OCI-LY3 (cell line): ENCODE data around the gene DYNC1H1.

Experiments used
- H2AFZ ChIP-seq: fragments of 200-600, 300-600 bp; shearing (Covaris generic); 2 replicates; pipeline ENCODE4 v1.6.0; 2014; ENCODE audit warnings: antibody characterized with exemption, low read depth, low read length
- H3K27ac ChIP-seq: fragments of 200-600, 300-600 bp; sonication (generic); 2 replicates; pipeline ENCODE4 v1.5.1; 2014; ENCODE audit warnings: mild to moderate bottlenecking, low read length, moderate library complexity, mixed read lengths
- H3K27me3 ChIP-seq: fragments of 200-600, 300-600 bp; sonication (generic); 2 replicates; pipeline ENCODE4 v1.6.1; 2014; ENCODE audit warnings: low read depth, low read length, mixed read lengths
- H3K36me3 ChIP-seq: fragments of 200-600, 300-600 bp; sonication (generic); replicated peaks from 2 replicates; pipeline ENCODE3; 2014; ENCODE audit warnings: low read depth, low read length, mixed read lengths
- H3K4me1 ChIP-seq: fragments of 300-600, 200-600 bp; sonication (generic); 2 replicates; pipeline ENCODE4 v1.6.1; 2014; ENCODE audit warnings: low read length, mixed read lengths
- H3K4me2 ChIP-seq: fragments of 200-600, 300-600 bp; sonication (generic); 2 replicates; pipeline ENCODE4 v1.6.1; 2014; ENCODE audit warnings: low read length, mixed read lengths
- H3K4me3 ChIP-seq: fragments of 300-600, 200-600 bp; sonication (generic); 2 replicates; pipeline ENCODE4 v1.5.1; 2014; ENCODE audit warnings: antibody characterized with exemption, mild to moderate bottlenecking, low read length, moderate library complexity
- H3K79me2 ChIP-seq: fragments of 300-600, 200-600 bp; shearing (Covaris generic); 2 replicates; pipeline ENCODE4 v1.6.1; 2014; ENCODE audit warnings: mild to moderate bottlenecking, low read length, mixed read lengths
- H3K9ac ChIP-seq: fragments of 300-600, 200-600 bp; shearing (Covaris generic); 2 replicates; pipeline ENCODE4 v1.6.0; 2014; ENCODE audit warnings: mild to moderate bottlenecking, low read length, moderate library complexity
- H3K9me3 ChIP-seq: fragments of 200-600, 300-600 bp; shearing (Covaris generic); 2 replicates; pipeline ENCODE4 v1.6.1; 2014; ENCODE audit warnings: low read length, mixed read lengths; ENCODE audit not compliant: insufficient read depth
- H4K20me1 ChIP-seq: fragments of 200-600, 300-600 bp; sonication (generic); 2 replicates; pipeline ENCODE4 v1.6.1; 2016; ENCODE audit warnings: low read length, mixed read lengths; ENCODE audit not compliant: insufficient read depth
- EZH2phosphoT487 ChIP-seq: fragments of 200-600 bp; shearing (Covaris generic); IDR thresholded peaks from 2 replicates; pipeline ENCODE4 v1.6.1; 2018; ENCODE audit warnings: antibody characterized with exemption, mixed run types, low read depth
- TF ChIP-seq, protein P1 (sequence below): fragments of 200-600, 300-600 bp; sonication (generic); IDR thresholded peaks from 2 replicates; pipeline ENCODE4 v1.5.1; 2014; ENCODE audit warnings: antibody characterized with exemption, low read length, low read depth

DYNC1H1 gene

DNA sequence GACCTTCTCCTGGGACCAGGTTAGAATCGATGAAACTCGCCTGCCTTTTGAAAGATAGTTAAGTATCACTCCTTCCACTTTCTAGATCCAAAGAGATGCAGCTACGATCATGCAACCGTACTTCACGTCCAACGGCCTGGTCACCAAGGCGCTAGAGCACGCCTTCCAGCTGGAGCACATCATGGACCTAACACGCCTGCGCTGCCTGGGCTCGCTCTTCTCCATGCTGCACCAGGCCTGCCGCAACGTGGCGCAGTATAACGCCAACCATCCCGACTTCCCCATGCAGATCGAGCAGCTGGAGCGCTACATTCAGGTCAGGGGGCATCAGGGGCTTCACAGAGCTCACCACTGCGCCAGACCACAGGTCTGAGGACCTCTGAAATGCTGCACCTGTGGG is 51.4 kb downstream of the DYNC1H1 start:
- H3K9me3 ChIP-seq = no peaks in the 10 kb centered on the region
- no peaks in the 10 kb centered on the region for H3K27me3 ChIP-seq
- H3K4me2 ChIP-seq = no peak overlapping the region
- no peaks in the 10 kb centered on the region for H3K4me1 ChIP-seq
- no peak for TF ChIP-seq EZH2phosphoT487
- TF ChIP-seq, protein P1, sequence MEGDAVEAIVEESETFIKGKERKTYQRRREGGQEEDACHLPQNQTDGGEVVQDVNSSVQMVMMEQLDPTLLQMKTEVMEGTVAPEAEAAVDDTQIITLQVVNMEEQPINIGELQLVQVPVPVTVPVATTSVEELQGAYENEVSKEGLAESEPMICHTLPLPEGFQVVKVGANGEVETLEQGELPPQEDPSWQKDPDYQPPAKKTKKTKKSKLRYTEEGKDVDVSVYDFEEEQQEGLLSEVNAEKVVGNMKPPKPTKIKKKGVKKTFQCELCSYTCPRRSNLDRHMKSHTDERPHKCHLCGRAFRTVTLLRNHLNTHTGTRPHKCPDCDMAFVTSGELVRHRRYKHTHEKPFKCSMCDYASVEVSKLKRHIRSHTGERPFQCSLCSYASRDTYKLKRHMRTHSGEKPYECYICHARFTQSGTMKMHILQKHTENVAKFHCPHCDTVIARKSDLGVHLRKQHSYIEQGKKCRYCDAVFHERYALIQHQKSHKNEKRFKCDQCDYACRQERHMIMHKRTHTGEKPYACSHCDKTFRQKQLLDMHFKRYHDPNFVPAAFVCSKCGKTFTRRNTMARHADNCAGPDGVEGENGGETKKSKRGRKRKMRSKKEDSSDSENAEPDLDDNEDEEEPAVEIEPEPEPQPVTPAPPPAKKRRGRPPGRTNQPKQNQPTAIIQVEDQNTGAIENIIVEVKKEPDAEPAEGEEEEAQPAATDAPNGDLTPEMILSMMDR = no peak
- H3K9ac ChIP-seq = no peak overlapping the region
- H3K36me3 ChIP-seq = peaks cover 81% of the 10 kb centered on the region
- H3K79me2 ChIP-seq = no peaks in the 10 kb centered on the region
- no peak overlapping the region for H3K4me3 ChIP-seq
- no peaks in the 10 kb centered on the region for H4K20me1 ChIP-seq
- no peak overlapping the region for H2AFZ ChIP-seq
- no peak overlapping the region for H3K27ac ChIP-seq

DNA sequence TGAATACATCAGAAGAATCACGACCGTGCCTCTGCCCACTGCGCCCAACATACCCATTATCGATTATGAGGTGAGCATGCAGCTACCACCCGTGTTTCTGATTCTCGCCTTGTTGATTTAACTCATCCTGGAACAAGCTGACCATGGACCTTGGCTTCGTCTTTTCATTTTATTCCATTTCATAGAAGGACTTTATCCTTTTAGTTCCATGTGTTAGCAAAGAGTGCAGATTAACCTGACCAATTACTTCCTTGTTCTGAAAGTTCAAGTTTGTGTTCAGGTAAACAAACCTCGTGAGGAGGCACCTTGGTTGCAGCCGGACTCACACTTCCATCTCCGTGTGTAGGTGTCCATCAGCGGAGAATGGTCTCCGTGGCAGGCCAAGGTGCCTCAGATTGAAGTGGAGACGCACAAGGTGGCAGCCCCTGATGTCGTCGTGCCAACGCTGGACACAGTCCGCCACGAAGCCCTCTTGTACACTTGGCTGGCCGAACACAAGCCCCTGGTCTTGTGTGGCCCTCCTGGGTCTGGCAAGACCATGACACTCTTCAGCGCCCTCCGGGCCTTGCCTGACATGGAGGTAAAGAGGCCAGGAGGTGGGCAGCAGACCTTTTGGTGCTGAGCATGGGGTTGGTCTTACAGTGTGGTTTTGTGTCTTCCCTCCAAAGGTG is 52.2 kb downstream of the DYNC1H1 start:
- Histone ChIP-seq H3K36me3 (peaks cover 78% of the 10 kb centered on the region), H3K9me3 (no peaks in the 10 kb centered on the region), H3K4me2 (no peak overlapping the region), H3K9ac (no peak overlapping the region), H3K4me1 (no peaks in the 10 kb centered on the region), H3K27me3 (no peaks in the 10 kb centered on the region), H3K4me3 (no peak overlapping the region), H2AFZ (no peak overlapping the region), H3K79me2 (no peaks in the 10 kb centered on the region), H4K20me1 (no peaks in the 10 kb centered on the region), H3K27ac (no peak overlapping the region)
- TF ChIP-seq, protein P1 = no peak
- no peak for TF ChIP-seq EZH2phosphoT487

- TF ChIP-seq, protein P1 = no peak
- TF ChIP-seq EZH2phosphoT487 = no peak
- H3K4me1 ChIP-seq = no peaks in the 10 kb centered on the region
- no peak overlapping the region for H2AFZ ChIP-seq
- H3K27me3 ChIP-seq = no peaks in the 10 kb centered on the region
- no peak overlapping the region for H3K9ac ChIP-seq
- no peaks in the 10 kb centered on the region for H3K79me2 ChIP-seq
- no peak overlapping the region for H3K4me2 ChIP-seq
- H4K20me1 ChIP-seq = no peaks in the 10 kb centered on the region
- peaks cover 71% of the 10 kb centered on the region for H3K36me3 ChIP-seq
- no peaks in the 10 kb centered on the region for H3K9me3 ChIP-seq
- no peak overlapping the region for H3K27ac ChIP-seq
- no peak overlapping the region for H3K4me3 ChIP-seq
These were observed 53.9 kb downstream of the DYNC1H1 start for GRCh38 chr14:102018251-102018650.

DNA sequence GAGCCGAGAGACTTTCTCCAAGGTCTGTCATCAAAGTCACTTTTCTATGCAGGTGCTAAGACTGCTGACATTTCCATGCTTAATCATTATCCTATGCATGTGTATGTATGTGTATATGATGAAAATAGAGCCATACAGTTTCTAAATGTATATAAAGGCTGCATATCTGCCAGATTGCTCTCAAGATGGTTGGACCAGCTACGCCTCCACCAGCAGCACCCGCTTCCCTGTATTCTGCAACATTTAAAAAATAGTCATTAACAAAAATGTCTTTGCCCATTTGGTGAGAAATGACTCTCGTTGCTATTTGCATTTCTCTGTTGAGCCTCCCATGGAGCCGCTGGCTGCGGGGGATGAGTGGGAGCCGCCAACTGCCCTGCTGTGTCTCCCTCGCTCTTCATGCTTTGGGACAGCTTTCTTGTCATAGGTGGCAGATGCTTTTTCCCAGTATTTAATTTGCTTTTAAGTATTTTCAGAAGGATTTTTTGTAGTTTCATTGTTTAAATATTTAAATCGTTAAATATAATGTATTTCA is 54.7 kb downstream of the DYNC1H1 start:
- no peak overlapping the region for H3K4me3 ChIP-seq
- H2AFZ ChIP-seq = no peak overlapping the region
- no peaks in the 10 kb centered on the region for H4K20me1 ChIP-seq
- H3K4me1 ChIP-seq = no peaks in the 10 kb centered on the region
- TF ChIP-seq, protein P1 = no peak
- TF ChIP-seq EZH2phosphoT487 = no peak
- H3K4me2 ChIP-seq = no peak overlapping the region
- H3K79me2 ChIP-seq = no peaks in the 10 kb centered on the region
- no peak overlapping the region for H3K27ac ChIP-seq
- H3K27me3 ChIP-seq = no peaks in the 10 kb centered on the region
- no peak overlapping the region for H3K9ac ChIP-seq
- peaks cover 67% of the 10 kb centered on the region for H3K36me3 ChIP-seq
- H3K9me3 ChIP-seq = no peaks in the 10 kb centered on the region
